Fibroblast of the conjunctiva (primary cell): ENCODE measurements around the gene RAB44.
"Not testable (repeated sequence)": the region's sequence is repeated elsewhere in the genome, so short reads cannot be mapped to it uniquely, and the experiment has no call there.

ENCODE experiments used
- DNase-seq: peaks from one replicate; pipeline ENCODE4 v3.0.0-alpha.2; 2010; ENCODE audit warnings: low read depth

The RAB44 gene

DNA sequence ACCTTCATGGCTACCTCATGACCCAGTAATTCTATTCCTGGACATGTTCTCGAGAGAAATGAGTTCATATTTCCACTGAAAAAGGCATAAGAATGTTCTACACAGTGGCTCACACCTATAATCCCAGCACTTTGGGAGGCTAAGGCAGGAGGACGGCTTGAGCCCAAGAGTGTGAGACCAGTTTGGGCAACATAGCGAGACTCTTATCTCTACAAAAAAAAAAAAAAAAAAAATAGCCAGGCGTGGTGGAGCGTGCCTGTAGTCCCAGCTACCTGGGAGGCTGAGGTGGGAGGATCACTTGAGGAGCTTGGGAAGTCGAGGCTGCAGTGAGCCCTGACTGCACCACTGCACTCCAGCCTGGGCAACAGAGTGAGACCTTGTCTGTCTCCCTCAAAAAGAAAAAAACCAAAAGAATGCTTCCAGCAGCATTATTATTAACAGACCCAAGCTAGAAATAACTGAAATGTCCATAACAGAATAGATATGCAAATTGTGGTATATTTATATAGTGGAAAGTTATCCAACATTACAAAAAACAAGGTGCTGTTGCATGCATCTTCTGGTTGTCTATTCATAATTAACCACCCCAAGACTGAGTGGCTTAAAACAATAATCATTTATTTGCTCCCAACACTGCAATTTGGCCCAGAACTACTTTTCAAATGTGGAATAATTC, 9.4 kb upstream of the RAB44 start:
- no peak for DNase-seq

DNA sequence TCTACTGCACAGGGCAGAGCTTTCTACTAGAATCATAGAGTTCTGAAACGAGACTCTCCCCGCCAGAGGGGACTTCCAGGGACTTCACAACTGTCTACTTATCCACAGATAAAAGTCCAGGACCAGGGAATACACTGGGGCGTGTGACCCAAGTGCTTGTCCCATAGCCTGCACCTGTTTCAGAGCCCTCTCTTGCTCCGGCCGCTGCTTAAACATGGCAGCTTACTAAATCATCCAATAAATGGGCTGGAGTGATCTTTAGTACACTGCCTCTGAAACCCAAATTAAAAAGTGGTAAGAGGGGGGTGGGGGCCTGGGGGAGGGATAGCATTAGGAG, 8.9 kb upstream of the RAB44 start:
- no peak for DNase-seq

DNA sequence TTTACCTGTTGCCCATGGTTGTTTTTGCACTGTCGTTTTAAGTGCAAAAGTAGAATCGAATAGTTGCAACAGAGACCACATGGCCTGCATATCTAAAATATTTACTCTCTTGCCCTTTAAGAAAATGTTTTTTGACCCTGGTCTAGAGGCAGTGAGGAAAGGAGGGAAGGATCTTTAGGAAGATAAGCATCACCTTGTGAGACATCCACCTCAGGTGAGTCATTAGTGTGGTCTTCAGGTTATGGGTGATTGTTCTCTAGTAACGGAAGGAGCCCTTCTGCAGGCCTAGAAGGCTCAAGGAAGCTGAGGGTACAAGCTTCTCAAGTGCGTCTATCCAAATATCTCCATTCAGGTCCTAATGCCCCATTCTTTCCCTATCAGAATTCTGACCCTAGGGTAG, 6.6 kb upstream of the RAB44 start:
- DNase-seq = no peak

DNA sequence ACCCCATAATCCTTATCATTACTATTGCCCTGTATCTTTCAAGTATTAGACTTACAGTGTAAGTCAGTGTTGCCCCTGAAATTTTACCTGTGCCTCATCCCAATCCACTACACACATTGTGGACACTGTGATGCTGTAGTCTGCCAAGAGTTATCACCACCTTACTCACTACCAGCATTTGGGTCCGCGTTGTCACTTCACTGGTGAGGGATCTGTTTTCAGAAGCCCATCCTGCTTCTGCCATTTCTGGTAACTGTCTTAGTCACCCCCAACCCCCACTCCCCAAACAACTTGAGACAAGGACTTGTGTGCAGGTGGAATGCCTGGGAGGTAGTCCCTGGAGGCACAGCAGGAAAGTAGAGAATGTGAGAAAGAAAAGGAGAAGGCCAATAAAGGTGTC, 6.0 kb upstream of the RAB44 start:
- no peak for DNase-seq

DNA sequence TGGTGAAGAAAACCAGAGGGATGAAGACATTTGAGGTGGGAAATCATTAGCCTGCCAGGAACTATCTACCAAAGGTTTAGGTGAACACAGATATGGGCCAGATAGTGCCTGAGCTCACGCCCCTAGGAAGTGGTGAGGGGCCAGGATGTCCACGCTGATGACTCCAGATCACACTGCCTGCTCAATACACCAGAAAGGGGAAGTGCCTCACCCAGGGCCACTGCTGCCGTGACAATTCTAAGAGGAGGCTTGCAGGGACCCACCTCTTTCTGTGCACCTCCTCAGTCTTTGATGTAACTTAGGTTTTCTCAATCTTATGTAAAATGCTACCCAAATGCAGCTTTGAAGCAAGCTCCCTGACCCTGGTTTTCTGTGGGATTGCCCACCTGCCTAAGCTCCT, 5.4 kb upstream of the RAB44 start:
- DNase-seq = no peak

DNA sequence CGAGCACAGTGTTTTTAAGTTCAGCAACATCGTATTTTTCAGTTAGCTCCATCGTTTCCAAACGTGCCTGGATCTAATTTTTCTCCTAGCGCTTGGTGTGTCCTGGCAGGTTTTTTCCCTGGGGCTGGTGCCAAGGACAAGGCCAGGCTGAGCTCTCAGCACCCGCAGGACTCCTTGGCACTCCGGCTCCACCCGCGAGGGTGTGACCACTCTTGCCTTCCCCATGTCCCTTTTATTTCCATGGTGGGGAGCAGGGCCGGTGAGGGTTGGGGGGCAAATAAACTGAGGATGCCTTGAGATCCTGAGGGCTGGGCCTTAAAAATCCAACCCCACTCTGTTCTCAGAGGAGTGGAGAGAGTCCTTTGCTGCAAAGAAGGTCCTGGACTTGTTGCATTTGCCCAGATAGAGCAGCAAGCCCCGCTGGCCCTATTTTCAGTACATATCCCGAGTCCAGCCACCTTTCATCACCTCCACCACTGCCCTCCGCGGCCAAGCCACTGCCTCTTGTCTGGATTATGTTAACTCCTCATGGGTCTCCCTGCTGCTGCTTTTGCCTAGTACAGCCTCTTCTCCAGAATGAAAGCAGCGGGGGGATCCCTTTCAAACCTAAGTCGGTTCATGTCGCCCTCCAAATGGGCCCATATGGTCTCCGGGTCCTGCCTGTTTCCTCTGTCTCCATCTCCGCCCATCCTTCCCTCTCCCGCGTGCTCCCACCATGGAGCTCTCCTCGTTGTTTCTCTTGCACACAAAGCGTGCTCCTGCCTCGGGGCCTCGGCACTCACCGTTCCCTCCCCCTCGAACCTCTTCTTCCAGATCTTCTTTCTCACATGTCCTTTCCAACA, 4.5 kb upstream of the RAB44 start:
- DNase-seq = no peak

DNA sequence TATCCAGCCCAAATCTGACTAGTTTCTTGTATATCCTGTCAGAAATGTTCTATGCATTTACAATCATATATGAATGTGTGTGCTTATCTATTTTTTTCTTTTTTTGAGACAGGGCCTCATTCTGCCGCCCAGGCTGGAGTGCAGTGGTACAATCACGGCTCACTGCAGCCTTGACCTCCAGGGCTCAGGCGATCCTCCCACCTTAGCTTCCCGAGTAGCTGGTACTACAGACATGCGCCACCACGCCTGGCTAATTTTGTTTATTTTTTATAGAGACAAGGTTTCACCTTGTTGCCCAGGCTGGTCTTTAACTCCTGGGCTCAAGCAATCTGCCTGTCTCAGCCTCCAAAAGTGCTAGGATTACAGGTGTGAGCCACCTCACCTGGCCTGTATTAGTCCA, 3.0 kb upstream of the RAB44 start:
- no peak for DNase-seq

DNA sequence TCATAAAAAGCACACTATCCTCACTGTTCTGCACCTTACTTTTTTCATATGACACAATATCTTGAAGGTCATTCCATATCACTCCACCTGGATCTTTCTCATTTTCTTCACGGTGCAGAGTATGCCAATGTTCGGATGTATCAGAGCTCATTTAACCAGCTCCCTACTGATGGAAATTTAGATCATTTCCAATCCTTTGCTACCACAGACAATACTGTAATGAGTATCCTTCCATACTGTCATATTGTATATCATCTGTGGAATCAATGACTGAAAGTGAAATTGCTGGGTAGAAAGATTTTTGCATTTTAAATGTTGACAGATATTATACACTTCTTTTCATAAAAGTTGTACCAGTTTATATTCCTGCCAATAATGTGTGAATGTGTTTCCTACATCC, 2.2 kb upstream of the RAB44 start:
- no peak for DNase-seq

DNA sequence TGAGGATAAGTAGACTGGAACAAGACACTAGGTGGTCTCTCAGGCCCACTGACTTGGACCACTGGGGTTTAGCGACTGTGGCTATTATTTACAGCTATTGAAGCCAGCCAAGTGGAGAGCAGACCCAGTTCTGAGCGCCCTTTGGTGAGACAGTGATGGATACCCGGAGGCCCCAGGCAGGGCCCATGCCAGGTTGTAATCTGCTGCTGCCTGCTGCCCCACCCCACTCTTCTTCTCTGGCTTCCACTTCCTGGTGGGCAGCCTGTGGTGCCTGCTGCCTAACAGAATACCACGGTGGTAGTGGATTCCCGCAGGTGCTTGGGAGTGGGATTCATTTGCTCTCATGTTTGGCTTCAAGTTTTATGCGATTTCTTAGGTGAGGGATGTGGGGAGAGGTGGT, 570 bp downstream of the RAB44 start:
- DNase-seq = no peak

DNA sequence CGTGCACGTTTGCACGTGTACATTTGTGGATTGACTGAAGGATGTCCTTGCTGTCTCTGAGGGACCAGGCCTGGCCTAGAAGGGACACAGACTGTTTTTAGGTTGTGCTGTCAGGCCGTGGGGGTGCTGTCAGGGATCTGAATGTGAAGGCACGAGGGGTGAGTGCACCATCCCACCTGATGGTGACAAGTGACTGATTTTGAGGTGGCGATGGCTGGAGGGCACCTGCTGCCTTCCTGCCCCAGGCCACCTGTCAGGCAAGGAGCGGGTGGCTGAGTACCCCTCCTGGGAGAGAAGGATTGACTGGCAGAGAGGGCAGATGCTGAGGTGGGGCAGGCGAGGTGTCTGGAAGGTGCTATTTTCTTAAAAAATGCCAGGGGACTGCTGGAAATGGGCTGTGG, 1.2 kb downstream of the RAB44 start:
- DNase-seq = no peak

DNA sequence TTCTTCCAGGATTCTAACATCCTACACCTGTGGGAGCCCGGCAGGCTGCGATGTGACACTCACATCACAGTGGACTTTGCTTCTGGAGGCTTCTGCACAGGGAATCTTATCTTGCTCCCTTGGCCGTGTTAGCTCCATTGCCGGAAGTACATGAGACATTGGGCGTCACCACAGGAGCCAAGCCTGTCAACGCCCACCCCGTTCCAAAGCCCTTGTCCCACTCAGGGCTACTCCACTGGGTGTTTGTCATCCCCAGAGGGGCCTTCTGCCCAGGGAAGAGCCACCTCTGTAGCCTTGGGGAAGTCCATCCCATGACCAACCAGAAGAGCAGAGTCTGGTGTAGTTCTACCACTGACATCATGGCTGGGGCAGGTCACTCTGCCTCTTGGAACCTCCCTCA, 1.7 kb downstream of the RAB44 start:
- DNase-seq = no peak

DNA sequence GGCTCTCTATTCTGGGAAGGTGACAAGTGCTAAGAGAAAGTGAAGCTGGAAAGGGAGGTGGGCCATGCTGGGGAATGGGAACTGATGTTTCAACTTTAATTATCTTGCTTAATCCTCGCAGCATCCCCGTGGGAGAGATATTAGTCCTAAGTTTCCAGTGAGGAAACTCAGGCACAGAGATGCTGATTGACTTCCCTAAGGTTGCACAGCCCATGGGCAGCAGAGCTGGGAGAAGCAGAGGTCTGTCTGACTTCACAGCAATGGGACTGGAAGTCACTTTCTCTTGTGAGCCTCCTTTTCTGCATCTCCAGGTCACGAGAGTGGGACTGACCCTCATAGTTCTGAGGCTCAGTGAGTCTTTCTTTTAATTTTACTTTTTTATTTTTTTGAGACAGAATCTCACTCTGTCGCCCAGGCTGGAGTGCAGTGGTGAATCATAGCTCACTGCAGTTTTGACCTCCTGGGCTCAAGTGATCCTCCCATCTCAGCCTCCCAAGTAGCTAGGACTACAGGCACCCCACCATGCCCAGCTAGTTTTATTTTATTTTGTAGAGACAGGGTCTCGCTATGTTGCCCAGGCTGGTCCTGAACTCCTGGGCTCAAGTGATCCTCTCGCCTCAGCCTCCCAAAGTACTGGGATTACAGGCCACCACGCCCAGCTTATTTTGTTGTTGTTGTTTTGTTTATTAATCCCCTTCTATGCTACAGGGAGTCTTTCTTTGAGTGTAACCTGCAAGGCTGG, 2.6 kb downstream of the RAB44 start:
- DNase-seq = no peak

DNA sequence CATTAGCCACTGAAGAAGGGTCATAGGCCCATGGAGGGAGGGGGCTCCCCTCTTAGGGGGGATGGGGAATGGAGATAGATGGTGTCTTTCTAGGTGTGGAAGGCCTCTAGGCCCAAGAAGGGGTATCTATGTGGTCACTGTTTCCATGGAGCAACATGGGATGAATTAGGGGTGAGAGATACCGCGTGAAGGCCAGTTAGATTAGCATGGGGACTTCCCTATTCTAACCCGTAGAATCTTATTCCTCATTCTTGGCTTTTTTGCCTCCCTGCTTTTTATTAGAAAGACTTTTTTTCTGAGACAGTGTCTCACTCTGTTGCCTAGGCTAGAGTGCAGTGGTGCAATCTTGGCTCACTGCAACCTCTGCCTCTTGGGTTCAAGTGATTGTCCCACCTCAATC, 3.2 kb downstream of the RAB44 start:
- DNase-seq = no peak

DNA sequence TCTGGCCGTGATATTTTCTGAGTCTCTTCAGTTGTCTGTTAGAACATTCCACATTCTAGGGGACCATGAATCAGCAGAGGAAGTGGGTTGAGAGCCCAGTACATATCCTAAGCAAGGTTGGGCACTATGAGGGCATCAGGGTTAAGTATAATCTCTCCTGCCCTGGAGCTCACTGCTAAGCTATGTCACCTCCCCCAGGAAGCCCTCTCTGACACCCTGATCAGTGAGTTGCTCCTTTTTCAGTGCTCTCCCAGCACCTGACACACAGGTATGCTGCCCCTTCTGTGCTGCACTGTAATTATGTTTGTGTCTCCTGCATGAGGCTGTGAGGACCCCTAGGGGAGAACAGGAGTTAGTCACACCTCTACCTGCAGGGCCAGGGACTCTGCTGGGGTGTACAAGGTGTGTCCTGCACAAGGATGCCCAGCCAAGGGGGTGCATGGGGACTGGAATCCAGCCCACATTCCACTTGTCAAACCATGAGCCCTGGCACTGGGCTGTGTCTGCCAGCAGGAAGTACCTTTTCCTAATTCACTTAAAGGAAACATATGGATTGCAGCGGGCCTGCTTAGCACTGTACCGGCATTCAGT, 3.9 kb downstream of the RAB44 start:
- no peak for DNase-seq

DNA sequence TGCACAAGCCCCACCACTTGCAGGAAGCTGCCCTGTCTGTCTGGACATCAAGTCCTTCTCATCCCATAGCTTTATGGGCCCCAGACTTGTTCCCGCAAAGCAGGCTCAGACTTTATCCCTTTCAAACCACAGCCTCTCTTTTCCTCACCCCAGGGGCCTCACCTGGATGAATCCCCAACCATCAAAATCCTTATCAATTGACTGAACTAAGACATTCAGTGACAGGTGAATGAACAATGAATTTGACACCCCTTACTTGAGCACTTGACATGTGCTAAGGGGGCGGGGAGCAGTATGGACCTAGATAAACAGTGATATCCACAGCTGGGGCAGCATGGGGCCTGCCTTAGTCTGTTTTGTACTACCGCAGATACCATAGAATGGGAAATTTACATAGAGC, 5.0 kb downstream of the RAB44 start:
- no peak for DNase-seq

DNA sequence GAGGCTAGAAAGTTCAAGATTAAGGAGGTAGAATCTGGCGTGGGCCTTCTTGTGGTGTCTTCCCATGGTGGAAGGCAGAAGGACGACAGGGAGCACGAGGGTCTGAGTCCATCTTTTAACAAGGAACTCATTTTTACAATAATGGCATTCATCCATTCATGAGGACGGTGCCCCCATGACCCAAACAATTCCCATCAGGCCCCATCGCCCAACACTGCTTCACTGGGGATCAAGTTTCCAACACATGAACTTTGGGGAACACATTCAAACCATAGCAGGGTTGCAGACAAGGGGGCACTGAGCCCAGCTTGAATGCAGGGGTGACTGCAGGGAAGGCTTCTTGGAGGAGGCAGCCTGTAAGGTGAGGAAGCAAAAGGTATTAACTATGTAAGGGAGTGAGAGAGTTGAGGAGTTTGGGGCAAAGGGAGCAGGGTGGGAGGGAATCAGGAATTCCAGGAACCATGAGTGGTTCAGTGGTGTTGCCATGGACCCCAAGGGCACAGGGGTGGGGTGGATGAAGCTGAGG, 5.5 kb downstream of the RAB44 start:
- no peak for DNase-seq

DNA sequence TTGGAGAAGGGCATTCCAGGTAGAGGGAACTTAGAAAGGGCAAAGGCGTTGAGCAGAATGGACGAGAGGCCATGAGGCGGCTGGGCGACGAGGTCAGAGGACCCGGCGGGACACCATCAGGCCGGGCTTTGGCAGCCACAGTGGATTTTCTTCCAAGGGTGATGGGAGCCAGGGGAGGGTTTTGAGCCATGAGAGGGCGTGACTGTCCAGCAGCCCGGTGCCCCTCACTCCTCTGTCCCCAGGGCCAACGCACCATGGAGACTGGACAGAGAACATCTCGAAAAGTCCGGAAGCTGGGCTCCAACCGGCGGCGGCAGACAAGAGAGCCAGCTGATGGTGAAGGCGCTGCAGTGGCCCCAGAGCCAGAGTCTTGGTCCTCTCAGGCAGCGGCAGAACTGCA, 6.4 kb downstream of the RAB44 start:
- no peak for DNase-seq

DNA sequence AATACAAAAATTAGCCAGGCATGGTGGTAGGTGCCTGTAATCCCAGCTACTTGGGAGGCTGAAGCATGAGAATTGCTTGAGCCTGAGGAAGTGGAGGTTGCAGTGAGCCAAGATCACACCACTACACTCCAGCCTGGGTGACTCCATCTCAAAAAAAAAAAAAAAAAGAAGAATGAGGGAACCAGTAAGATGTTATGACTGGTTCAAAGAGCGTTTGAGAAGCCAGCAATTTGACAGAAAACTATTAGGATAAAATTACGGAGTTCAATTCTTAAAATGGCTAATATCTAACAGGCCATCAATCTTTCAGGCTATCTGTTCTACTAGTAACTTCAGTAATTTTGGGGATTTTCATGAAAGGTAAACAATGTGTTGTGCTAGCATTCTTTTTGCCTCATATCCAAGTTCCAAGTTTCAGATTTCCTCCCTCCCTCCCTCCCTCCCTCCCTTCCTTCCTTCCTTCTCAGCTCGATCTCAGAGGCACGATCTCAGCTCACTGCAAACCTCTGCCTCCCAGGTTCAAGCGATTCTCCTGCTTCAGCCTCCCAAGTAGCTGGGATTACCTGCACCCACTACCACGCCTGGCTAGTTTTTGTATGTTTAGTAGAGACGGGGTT, 7.4 kb downstream of the RAB44 start:
- DNase-seq = not testable (repeated sequence)

DNA sequence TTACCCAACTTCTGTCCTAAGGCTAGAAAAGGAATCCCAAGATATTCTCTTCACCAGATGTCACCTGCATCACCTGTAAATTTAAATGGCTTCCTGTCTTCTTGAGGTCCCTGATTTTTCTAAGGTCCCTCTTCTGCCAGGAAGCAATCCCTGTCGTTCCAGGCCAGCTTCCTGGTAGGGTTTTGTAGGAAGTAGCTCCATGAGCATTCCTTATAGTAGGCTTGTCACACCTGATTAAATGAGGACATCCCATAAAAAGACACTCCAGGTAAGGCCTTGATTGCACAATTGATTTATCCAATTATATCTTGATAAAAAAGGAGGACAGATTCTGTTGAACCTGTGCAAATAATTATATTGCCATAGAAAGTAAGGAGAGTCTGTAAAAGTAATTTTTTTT, 8.7 kb downstream of the RAB44 start:
- DNase-seq = no peak

DNA sequence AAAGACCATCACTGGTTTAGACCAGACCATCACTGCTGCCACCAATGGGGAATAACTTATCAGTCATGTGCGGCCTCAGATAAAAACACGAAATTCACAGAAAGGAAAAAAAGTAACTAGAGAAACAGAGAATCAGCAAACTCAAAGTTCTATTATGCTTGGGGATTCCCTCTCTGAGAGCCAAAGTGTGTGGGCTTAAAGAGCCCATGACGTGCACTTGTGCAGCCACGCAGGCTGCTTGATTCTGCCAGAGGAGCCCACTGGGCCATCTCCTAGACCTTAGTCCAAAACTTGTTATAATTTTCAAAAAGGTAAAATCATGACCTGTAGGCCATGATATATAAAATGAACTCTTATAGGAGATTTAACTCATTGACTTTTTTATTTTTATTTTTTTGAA, 15.2 kb downstream of the RAB44 start:
- DNase-seq = no peak

DNA sequence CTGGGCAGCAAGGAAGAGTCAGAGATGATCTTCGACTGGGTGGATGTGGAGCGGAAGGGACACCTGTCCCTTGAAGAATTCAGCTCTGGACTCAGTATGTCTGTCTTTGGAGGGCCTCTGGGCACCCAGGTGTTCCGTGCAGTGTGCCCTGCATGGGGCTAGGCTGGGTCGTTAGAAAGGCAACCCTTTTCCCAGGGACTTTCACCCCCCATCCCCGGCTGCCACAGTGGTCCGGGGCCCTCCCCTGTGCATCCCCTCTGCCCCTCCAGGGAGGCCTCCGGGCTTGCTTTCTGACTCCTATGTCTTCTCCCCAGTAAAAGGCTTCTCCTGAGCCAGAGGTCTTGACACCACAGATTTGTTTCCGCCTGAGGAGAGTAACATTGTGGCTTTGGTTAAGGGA, 16.2 kb downstream of the RAB44 start:
- DNase-seq = no peak

DNA sequence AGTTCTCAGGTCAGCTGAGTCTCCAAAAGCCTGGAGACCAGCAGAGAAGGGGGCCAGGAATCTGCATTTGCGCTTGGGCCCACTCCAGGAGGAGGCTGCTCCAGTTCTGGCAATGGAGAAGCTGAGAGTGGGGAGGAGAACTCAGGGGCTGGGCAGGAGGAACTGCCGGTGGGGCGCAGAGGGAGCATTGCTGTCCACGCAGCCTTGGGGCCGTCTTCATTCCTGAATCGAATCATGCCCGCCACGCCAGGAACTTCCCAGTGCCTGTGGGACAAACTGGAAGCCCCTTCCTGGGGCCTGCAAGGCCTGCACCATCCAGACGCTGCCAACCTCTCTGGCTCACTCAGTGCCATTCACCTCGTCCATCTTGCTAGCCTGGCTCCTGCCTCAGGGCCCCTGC, 16.9 kb downstream of the RAB44 start:
- no peak for DNase-seq
